Peyer's patch (tissue), 4 donors: ENCODE data around the gene B4GALNT4. TPM values are rescaled to one million over a fixed set of nuclear protein-coding genes. Genes with fewer than 3 reads are reported as not detected.
A peak's percentile ranks its signal among the peaks of the same experiment; 100 is the strongest.
"Not testable (repeated sequence)": the region's sequence is repeated elsewhere in the genome, so short reads cannot be mapped to it uniquely, and the experiment has no call there.

Experiments
- DNase-seq, 3 donors: peaks; one replicate each; pipeline ENCODE4 v3.0.0-alpha.2; 2017 to 2019
- H3K27ac ChIP-seq, 4 donors: fragments of 200-600 bp; sonication (generic); one replicate each; pipeline ENCODE4 v1.5.1; 2016 to 2019
- H3K27me3 ChIP-seq, 2 donors: fragments of 200-600 bp; sonication (generic); one replicate each; pipeline ENCODE4 v1.5.1; 2019
- H3K36me3 ChIP-seq, 3 donors: fragments of 200-600 bp; sonication (generic); one replicate each; pipeline ENCODE4 v1.5.1; 2016 to 2019
- H3K4me1 ChIP-seq, 4 donors: fragments of 200-600 bp; sonication (generic); one replicate each; pipeline ENCODE4 v1.5.1; 2016 to 2019
- H3K4me3 ChIP-seq, 4 donors: fragments of 200-600 bp; sonication (generic); 1 replicate in 3 of 4; 2 replicates in 1 of 4; pipeline ENCODE4 v1.5.1; 2016 to 2019; ENCODE audit warnings: mild to moderate bottlenecking in 1 of 4
- H3K9me3 ChIP-seq, 4 donors: fragments of 200-600 bp; sonication (generic); one replicate each; pipeline ENCODE4 v1.5.1; 2016 to 2019; ENCODE audit warnings: mild to moderate bottlenecking in 1 of 4
- POLR2A ChIP-seq, 2 donors: fragments of 450-650 bp; IDR thresholded peaks; one replicate each; pipeline ENCODE4 v1.5.1; 2017; ENCODE audit warnings: antibody characterized with exemption in 2 of 2, mild to moderate bottlenecking in 2 of 2, moderate library complexity in 2 of 2
- total RNA-seq, 4 donors: library from RNA; depleted of rRNA; stranded (reverse); fragments of >200 nt; gene quantifications; one replicate each; pipeline ENCODE4 v1.1.0, GENCODE V29; 2016
- TF ChIP-seq, protein P1 (sequence below), 6 experiments: fragments of 450-650 bp in 4 of 6; fragments of 200-600 bp in 2 of 6; sonication (generic) in 1 of 6; IDR thresholded peaks; one replicate each; pipeline ENCODE4 v1.5.1; 2017 to 2019; ENCODE audit warnings: antibody characterized with exemption in 6 of 6, mild to moderate bottlenecking in 3 of 6, moderate library complexity in 1 of 6

The B4GALNT4 gene
- total RNA-seq, 4 donors from 2014 or later = 2.5 to 36.3 (median 9.3) TPM

GRCh38 chr11:408154-409007 lies 39.1 kb downstream of the B4GALNT4 start:
- Histone ChIP-seq H3K4me3 (no peak overlapping the region), H3K9me3 (no peaks in the 10 kb centered on the region), H3K27ac (no peak overlapping the region), H3K36me3 (peaks cover 0 to 13% (median 0%) of the 10 kb centered on the region in 3 donors), H3K27me3 (no peaks in the 10 kb centered on the region), H3K4me1 (peaks cover 5 to 28% (median 10%) of the 10 kb centered on the region in 4 donors)
- TF ChIP-seq, protein P1, sequence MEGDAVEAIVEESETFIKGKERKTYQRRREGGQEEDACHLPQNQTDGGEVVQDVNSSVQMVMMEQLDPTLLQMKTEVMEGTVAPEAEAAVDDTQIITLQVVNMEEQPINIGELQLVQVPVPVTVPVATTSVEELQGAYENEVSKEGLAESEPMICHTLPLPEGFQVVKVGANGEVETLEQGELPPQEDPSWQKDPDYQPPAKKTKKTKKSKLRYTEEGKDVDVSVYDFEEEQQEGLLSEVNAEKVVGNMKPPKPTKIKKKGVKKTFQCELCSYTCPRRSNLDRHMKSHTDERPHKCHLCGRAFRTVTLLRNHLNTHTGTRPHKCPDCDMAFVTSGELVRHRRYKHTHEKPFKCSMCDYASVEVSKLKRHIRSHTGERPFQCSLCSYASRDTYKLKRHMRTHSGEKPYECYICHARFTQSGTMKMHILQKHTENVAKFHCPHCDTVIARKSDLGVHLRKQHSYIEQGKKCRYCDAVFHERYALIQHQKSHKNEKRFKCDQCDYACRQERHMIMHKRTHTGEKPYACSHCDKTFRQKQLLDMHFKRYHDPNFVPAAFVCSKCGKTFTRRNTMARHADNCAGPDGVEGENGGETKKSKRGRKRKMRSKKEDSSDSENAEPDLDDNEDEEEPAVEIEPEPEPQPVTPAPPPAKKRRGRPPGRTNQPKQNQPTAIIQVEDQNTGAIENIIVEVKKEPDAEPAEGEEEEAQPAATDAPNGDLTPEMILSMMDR (IDR thresholded peaks at IDR 0.05) = no peak
- no peak for TF ChIP-seq POLR2A (IDR thresholded peaks at IDR 0.05)
- DNase-seq = peak in 1 of 3 donors; percentile 48

DNA sequence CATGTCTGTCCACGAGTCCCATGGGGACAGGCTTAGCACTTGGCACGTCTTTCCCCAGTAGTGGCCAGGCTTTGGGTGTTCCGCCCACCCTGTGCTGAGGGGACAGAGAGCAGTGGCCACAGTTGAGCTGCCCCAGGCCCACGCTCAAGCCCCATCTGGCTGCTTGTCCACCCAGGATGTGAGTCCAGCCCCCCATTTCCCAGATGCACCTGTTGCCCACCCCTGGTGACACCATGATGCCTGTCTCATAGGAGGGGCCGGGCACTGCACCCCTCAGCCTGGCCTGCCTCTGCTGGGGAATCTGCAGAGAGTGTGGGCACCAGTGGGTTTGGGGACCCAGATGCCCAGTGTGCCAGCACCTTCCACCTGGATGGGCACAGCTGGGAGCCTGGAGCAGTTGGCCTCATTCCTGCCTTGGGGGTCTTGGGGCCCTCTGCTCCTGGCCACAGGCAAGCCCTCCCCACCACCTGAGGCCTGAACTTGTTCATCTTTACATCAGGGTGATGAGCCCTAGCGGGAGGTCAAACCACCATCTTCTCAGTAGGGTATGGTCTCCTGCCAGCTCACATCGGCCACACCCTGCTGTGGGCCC lies 39.8 kb downstream of the B4GALNT4 start:
- no peaks in the 10 kb centered on the region for H3K27me3 ChIP-seq
- no peak overlapping the region for H3K4me3 ChIP-seq
- no peak overlapping the region for H3K27ac ChIP-seq
- H3K4me1 ChIP-seq = peaks cover 5 to 28% (median 10%) of the 10 kb centered on the region in 4 donors
- no peaks in the 10 kb centered on the region for H3K9me3 ChIP-seq
- peak in 1 of 3 donors; percentile 46 for DNase-seq
- TF ChIP-seq, protein P1 (IDR thresholded peaks at IDR 0.05) = no peak
- no peak for TF ChIP-seq POLR2A (IDR thresholded peaks at IDR 0.05)
- peaks cover 0 to 6% (median 0%) of the 10 kb centered on the region in 3 donors for H3K36me3 ChIP-seq

- H3K27ac ChIP-seq = no peak overlapping the region
- H3K36me3 ChIP-seq = no peaks in the 10 kb centered on the region
- no peaks in the 10 kb centered on the region for H3K9me3 ChIP-seq
- no peak overlapping the region for H3K4me3 ChIP-seq
- peaks cover 5 to 34% (median 13%) of the 10 kb centered on the region in 4 donors for H3K4me1 ChIP-seq
- TF ChIP-seq, protein P1 (IDR thresholded peaks at IDR 0.05) = no peak
- no peak for TF ChIP-seq POLR2A (IDR thresholded peaks at IDR 0.05)
- no peaks in the 10 kb centered on the region for H3K27me3 ChIP-seq
- peak in 1 of 3 donors; percentile 45 for DNase-seq
These were observed 40.5 kb downstream of the B4GALNT4 start for GRCh38 chr11:409600-410483.

- DNase-seq = not testable (repeated sequence)
- peaks cover 8 to 41% (median 18%) of the 10 kb centered on the region in 4 donors for H3K4me1 ChIP-seq
These were observed 41.4 kb downstream of the B4GALNT4 start for GRCh38 chr11:410711-411110.

DNA sequence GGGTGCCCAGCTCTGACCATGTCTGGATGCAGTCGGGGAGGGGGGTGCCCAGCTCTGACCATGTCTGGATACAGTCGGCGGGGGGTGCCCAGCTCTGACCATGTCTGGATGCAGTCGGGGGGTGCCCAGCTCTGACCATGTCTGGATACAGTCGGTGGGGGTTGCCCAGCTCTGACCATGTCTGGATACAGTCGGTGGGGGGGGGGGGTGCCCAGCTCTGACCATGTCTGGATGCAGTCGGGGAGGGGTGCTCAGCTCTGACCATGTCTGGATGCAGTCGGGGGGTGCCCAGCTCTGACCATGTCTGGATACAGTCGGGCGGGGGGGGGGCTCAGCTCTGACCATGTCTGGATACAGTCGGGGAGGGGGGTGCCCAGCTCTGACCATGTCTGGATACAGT lies 42.2 kb downstream of the B4GALNT4 start:
- DNase-seq, H3K9me3 ChIP-seq, H3K4me3 ChIP-seq, H3K27ac ChIP-seq, H3K27me3 ChIP-seq, H3K36me3 ChIP-seq: not testable (repeated sequence)
- peaks cover 3 to 40% (median 18%) of the 10 kb centered on the region in 4 donors for H3K4me1 ChIP-seq

More at GRCh38 chr11:410711-411110, 41.4 kb downstream of the B4GALNT4 start:
- H3K9me3 ChIP-seq, H3K27me3 ChIP-seq, H3K27ac ChIP-seq, H3K4me3 ChIP-seq, H3K36me3 ChIP-seq: not testable (repeated sequence)

DNA sequence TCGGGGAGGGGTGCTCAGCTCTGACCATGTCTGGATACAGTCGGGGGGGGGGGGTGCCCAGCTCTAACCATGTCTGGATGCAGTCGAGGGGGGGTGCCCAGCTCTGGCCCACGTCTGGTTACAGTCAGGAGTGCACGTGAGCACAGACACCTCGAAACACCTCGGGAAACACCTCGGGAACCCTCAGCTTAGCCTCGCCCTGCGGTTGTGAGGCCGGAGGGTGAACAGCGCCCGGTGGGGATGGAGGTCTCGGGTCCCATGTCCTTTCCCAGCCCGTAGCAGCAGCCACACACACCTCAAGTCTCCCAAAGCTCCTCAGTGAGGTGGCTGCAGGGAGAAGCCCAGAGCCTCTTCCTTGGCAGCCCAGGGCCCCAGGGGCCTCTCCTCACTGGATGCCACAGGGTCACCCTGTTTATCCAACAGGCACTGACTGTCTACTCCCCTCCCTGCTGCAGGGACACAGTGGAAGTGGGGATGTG lies 43.4 kb downstream of the B4GALNT4 start:
- Histone ChIP-seq H3K4me1 (peaks cover 3 to 42% (median 18%) of the 10 kb centered on the region in 4 donors), H3K4me3 (no peak overlapping the region), H3K9me3 (no peaks in the 10 kb centered on the region), H3K36me3 (no peaks in the 10 kb centered on the region), H3K27ac (peak overlapping the region in 1 of 4 donors; percentile 16), H3K27me3 (no peaks in the 10 kb centered on the region)
- peak in 1 of 3 donors; percentile 46 for DNase-seq
- TF ChIP-seq, protein P1 (IDR thresholded peaks at IDR 0.05) = no peak
- no peak for TF ChIP-seq POLR2A (IDR thresholded peaks at IDR 0.05)
